Measurements from ENCODE around the gene TPSB2.
"Not testable (repeated sequence)": the region's sequence is repeated elsewhere in the genome, so short reads cannot be mapped to it uniquely, and the experiment has no call there.

TPSB2 gene

DNA sequence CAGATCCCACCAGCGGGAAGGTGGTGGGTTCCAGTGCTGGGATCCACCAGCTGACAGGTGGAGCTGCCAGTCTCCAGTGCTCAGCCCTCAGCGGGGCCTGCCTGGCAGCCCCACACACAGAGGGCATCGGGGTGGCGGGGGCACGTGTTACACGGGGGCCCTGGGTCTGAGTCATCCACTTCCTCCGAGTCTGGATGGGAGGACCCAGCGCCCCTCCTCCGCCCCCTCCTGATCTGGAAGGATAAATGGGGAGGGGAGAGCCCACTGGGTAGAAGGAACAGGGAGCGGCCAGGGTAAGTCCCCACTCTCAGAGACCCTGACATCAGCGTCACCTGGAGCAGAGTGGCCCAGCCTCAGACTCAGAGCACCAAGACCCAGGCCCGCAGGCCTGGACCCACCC, 10.5 kb upstream of the TPSB2 start, which contains the start of gene TPSAB1:
TPSAB1 (plus strand) TSS at position 270 of the 400 bp plus-strand sequence. CDS start 234 bp downstream, outside the sequence.
- DNase-seq (ENCODE audit: low spot score), result not testable (repeated sequence)

DNA sequence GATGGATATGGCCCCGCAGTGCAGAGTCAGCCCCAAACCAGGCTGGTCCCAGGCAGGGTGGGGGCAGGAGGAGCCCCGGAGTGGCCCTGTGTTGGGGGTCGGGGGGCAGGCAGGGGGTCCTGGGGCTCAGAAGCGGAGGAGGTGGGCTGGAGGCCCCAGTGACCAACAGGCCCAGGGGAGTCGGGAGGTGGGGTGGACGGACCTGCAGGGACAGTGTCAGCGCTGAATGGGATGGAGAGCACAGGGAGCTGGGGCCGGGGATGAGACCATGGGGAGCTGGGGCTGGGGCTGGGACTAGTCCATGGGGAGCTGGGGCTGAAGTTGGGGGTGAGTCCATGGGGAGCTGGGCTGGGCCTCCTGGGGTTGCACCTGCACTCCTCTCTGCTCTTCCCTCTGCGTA, 9.6 kb upstream of the TPSB2 start:
- DNase-seq (ENCODE audit: low spot score), result not testable (repeated sequence)

GRCh38 chr16:1238909-1239308, 8.9 kb upstream of the TPSB2 start:
- DNase-seq (ENCODE audit: low spot score), result not testable (repeated sequence)

DNA sequence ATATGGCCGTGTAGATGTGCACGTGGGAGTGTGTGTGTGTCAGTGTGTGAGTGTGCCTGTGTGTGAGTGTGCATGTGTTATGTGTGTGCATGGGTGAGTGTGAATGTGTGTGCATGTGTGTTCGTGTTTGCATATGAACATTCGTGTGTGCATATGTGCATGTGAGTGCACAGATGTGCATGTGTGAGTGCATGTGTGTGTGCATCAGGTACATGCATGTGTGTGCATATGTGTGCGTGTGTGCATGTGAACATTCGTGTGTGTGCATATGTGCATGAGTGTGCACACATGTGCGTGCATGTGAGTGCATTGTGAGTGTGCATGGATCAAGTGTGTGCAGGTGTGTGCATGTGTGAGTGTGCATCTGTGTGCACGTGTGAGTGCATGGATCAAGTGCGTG, 8.0 kb upstream of the TPSB2 start:
- DNase-seq (ENCODE audit: low spot score), result no peak

GRCh38 chr16:1236659-1237058, 6.7 kb upstream of the TPSB2 start:
- not testable (repeated sequence) for DNase-seq (ENCODE audit: low spot score)

DNA sequence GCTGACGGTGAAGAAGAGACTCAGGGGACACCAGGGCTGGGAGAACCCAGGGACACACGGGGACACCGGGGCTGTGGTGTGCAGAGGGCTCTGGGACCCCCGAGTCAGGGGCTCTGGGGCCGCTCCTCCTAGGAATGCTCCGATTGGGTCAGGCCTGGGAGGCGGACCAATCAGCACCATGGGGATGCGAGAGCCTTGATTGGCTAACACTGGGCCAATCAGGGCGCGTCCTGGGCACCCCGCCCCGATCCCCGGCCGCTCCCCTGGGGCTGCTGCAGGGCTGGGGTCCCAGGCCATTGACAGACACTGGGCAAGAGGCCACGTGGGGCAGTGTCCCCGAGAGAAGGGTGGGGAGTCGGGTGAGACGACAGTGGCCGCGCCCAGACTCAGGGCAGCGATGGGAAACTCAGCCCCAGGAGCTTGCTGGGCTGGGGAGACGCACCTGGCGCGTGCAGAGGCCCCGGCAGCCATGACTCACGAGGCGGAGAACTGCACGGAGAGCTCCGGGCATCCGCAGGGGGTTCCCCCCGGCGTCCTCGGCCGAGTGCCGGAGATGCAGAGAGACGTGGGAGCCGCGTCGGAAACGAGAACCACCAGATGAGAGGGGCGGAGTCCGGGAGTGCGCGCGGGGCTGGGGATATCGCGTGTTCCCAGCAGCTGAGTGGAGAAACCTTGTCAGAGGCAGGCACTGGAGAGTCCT, 2.2 kb upstream of the TPSB2 start:
- not testable (repeated sequence) for DNase-seq (ENCODE audit: low spot score)

DNA sequence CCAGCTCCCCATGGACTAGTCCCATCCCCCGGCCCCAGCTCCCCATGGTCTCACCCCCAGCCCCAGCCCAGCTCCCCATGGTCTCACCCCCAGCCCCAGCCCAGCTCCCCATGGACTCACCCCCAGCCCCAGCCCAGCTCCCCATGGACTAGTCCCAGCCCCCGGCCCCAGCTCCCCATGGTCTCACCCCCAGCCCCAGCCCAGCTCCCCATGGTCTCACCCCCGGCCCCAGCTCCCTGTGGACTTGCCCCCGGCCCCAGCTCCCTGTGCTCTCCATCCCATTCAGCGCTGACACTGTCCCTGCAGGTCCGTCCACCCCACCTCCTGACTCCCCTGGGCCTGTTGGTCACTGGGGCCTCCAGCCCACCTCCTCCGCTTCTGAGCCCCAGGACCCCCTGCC, 1.3 kb upstream of the TPSB2 start:
- not testable (repeated sequence) for DNase-seq (ENCODE audit: low spot score)

DNA sequence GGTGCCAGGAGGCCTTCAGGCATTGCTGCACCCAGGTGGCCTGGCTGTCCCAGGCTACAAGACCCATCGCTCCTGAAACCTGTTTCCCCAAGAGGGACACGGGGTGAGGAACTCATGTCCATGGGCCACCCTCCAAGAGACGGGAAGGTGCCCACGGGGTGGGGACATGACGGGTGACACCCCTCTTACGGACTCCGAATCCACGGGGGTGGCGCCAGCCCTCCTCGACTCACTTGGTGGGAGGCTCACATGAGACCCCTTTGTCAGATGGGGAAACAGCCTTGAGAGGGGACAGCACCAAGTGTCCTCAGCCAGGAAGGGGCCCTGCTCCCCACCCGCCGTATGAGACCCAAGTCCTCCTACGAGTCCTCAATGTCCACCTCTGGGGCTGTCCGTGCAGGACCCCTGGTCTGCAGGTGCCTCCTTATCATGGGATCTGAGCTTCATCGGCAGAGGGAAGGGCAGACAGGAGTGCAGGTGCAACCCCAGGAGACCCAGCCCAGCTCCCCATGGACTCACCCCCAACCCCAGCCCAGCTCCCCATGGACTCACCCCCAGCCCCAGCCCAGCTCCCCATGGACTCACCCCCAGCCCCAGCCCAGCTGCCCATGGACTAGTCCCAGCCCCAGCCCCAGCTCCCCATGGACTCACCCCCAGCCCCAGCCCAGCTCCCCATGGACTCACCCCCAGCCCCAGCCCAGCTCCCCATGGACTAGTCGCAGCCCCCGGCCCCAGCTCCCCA, 658 bp upstream of the TPSB2 start:
- not testable (repeated sequence) for DNase-seq (ENCODE audit: low spot score)

- not testable (repeated sequence) for DNase-seq (ENCODE audit: low spot score)
Observed at GRCh38 chr16:1229476-1229875, 508 bp downstream of the TPSB2 start.

DNA sequence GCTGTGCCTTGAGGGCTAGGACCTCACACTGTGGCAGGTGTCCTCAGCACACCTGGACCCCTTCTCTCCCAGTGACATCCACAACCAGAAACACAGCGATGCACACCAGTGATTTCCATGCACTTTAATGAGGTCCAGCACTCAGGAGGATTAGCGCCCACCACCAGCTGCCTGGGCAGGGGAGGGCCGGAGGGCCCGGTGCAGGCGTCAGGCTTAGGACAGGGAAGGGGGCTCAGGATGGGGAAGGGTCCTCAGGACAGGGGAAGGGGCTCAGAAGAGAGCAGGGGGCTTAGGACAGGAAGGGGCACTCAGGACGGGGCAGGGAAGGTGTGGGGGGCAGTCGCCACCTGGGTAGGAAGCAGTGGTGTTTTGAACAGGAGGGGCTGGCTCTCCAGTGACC, 1.8 kb downstream of the TPSB2 start:
- DNase-seq (ENCODE audit: low spot score), result not testable (repeated sequence)

GRCh38 chr16:1226692-1227091, 3.3 kb downstream of the TPSB2 start:
- not testable (repeated sequence) for DNase-seq (ENCODE audit: low spot score)

DNA sequence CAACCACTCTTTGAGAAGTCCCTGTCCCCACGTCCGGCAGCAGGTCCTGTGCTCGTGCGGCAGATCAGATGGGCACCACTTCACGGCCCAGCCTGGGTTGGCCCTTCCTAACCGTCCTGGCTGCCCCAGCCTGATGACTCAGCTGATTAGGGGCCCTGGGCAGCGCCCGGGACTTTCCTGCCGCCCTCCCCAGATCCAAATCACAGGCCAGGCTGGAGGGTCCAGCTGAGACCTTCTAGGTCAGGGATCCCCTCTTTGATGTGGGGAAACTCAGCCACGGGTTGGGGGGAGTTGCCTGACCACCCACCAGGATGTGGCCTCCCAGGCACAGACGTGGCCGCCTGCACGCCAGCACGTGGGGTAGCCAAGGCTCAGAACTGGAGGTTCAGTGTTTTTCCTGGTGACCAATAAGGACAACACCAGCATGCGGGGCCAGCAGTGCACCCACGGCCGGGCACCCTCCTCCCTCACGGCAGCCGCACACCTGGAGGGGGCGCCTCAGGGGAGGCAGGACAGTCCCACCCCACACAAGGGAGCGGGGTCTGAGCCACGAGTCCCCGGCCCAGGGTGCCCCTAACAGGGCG, 4.2 kb downstream of the TPSB2 start:
- not testable (repeated sequence) for DNase-seq (ENCODE audit: low spot score)

DNA sequence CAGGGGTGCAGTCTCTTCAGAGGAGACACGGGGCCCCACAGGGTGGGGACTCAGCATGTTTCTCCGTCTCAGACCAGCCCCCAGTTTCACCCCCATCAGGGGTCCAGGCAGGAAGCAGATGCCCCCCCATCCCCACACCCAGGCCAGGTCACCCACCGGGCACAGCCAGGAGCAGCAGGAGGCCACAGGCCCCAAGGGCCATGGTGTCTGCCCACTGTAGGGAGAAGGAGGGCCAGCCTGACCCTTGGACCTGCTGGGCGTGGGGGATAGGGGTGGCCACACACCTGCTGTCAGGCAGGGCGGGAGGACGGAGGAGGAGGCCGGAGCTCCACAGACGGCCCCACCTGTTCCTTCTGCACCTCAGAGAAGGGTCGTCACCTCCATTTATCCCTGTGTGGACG, 4.9 kb downstream of the TPSB2 start, which contains the start of gene TPSG1:
TPSG1 (minus strand) TSS at position 218 of the 401 bp plus-strand sequence; CDS start at position 202, 16 bp downstream.
- no peak for DNase-seq (ENCODE audit: low spot score)

DNA sequence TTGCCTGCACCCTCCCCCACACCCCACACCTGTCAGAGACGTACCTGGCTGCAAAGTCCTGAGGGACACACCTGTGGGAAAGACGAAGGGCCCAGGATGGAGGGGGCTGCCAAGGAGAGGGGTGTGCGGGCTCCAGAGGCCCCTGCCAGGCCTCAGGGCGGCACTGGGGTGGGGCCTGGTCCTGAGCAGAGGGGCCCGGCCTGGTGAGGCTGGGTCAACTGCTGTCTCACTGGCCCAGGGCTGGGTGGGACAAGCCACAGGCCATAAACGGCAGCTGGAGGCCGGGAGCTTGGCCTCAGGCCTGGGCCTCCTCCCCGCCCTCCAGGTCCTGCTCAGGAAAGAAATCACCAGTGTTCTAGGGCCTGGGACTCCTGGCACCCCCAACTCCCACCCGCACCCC, 5.4 kb downstream of the TPSB2 start:
- no peak for DNase-seq (ENCODE audit: low spot score)

DNA sequence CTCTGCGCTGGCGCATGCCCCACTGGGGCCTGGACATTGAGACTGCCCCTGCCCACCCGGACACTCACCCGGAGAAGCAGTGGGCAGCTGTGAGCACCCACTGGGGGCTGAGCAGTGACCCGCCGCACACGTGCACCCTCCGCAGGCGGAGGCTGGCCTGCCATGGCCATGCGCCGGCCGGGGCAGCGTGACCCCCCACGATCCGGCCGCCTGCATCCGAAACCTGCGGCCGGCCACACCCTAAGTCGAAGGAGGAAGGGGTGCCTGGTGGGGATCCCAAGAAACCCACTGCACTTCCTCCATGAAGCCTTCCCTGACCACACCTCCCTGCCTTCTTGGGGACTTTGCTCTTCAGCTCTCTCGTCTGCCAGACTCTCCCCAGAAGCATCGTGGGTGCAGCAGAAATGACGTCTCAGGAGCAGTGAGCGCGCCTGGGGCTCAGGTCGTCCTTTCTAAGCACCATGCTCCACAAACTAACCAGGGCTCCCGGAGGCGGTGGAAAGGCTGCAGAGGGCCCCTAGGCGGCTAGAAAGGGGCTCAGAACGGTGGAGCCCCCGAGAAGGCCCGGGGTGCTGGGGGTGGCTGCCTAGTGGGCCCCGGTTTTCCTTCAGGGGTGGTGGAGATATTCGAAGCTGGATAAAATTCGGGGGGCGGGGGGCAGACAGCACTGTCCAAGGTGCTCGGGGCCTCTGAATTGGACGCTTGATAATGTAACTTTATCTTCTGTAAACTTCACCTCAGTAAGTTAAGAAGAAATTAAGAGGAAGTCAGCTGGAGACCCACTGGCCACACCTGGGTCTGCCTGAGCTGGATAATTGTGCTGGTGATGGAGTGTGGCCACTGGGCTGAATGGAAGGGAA, 6.4 kb downstream of the TPSB2 start:
- no peak for DNase-seq (ENCODE audit: low spot score)

- DNase-seq (ENCODE audit: low spot score), result no peak
Observed at GRCh38 chr16:1222553-1223354, 7.2 kb downstream of the TPSB2 start.

DNA sequence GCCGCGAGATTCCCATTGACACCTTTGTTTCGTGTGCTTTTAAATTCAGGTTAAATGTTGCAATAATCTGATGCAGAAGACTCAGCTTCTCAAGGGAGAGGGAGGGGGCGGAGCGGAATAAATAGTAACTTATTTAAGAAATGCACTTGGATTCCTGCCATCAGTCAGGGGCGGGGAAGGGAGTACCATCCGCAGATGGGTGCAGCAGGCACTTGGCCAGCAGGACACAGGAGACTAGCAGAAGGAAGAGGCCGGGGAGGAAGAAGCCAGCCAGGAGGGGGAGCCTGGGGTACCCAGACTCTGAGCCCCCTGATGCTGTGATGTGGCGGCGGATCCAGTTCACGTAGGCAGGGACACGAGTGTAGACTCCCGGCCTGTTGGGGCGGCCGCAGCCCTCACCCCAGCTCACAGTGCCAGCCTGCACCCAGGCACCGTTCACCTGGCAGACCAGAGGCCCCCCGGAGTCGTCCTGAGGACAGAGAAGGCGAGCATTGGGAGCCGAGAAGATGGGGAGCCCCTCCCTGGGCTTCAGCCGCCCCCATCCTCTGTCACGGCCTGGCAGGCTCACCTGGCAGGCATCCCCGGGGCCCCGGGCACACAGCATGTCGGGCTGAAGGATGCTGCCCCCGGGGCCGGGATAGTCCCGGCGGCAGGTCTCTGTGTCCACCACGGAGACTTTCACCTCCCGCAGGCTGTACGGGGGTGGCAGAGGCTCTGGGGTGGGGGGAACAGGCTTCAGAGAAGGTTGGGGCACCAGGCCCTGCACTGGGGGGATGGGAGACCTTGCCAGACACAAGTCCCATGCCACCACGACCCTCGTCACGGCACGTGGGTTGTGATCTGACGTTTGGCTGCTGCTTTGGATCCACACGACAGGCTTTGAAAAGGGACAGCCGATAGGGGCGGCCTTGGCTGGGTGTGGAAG, 8.1 kb downstream of the TPSB2 start:
- no peak for DNase-seq (ENCODE audit: low spot score)

GRCh38 chr16:1220841-1221627, 8.9 kb downstream of the TPSB2 start:
- DNase-seq (ENCODE audit: low spot score), result no peak

GRCh38 chr16:1220098-1220728, 9.8 kb downstream of the TPSB2 start:
- DNase-seq (ENCODE audit: low spot score), result no peak

All from cerebellar cortex (tissue), 1 donor.